Heart left ventricle (tissue), 16 donors: ENCODE results near the gene SCARB1. TPM values are rescaled to one million over a fixed set of nuclear protein-coding genes. Genes with fewer than 3 reads are reported as not detected.
A peak's percentile ranks its signal among the peaks of the same experiment; 100 is the strongest.

Experiments
- ATAC-seq, 4 donors: fragments of 200-7000 bp; cut with Tn5 transposase; one replicate each; pipeline ENCODE4 v1.9.1; 2020 to 2022; ENCODE audit warnings: moderate library complexity in 4 of 4, mild to moderate bottlenecking in 3 of 4, moderate number of reproducible peaks in 1 of 4
- DNase-seq, 5 donors: peaks; one replicate each; pipeline ENCODE4 v3.0.0-alpha.2; 2020
- H3K27ac ChIP-seq, 12 donors: fragments of 200-600 bp; sonication (generic) in 4 of 12; one replicate each; pipeline versions ENCODE4 v1.5.0 to v1.8.0; 2016 to 2022; ENCODE audit warnings: mild to moderate bottlenecking in 2 of 12
- H3K27me3 ChIP-seq, 9 donors: fragments of 200-600 bp; sonication (generic) in 2 of 9; one replicate each; pipeline versions ENCODE4 v1.5.1 to v1.8.0; 2016 to 2022; ENCODE audit warnings: mild to moderate bottlenecking in 3 of 9
- H3K36me3 ChIP-seq, 9 donors: fragments of 200-600 bp; sonication (generic) in 2 of 9; one replicate each; pipeline versions ENCODE4 v1.5.0 to v1.8.0; 2018 to 2022; ENCODE audit warnings: mild to moderate bottlenecking in 2 of 9
- H3K4me1 ChIP-seq, 12 donors: fragments of 200-600 bp; sonication (generic) in 4 of 12; one replicate each; pipeline versions ENCODE4 v1.5.0 to v1.8.0; 2016 to 2022; ENCODE audit warnings: mild to moderate bottlenecking in 3 of 12
- H3K4me3 ChIP-seq, 12 donors: fragments of 200-600 bp; sonication (generic) in 4 of 12; one replicate each; pipeline versions ENCODE4 v1.5.0 to v1.8.0; 2017 to 2022; ENCODE audit warnings: mild to moderate bottlenecking in 9 of 12, moderate library complexity in 4 of 12
- H3K9me3 ChIP-seq, 12 donors: fragments of 200-600 bp; sonication (generic) in 4 of 12; one replicate each; pipeline versions ENCODE4 v1.5.0 to v1.8.0; 2016 to 2022; ENCODE audit warnings: mild to moderate bottlenecking in 1 of 12
- POLR2A ChIP-seq, 2 donors: fragments of 450-650 bp; IDR thresholded peaks; one replicate each; pipeline ENCODE4 v1.6.1; 2017; ENCODE audit warnings: antibody characterized with exemption in 2 of 2, mild to moderate bottlenecking in 2 of 2, moderate library complexity in 2 of 2
- WGBS, 4 donors: extraction: QIAGEN DNeasy Blood & Tissue Kit in 2 of 4; methylation state at CpG; one replicate each; pipeline versions ENCODE4 v1.1.5 to v1.1.7; 2013 to 2018; 5-methylcytosine and 5-hydroxymethylcytosine counted together
- intact Hi-C, 10 donors: fragments of 100-400 bp; cut with DNase I; formaldehyde crosslinking; loops; one replicate each; pipeline versions ENCODE4 v1.11.1 to v1.14.2; 2022
- polyA plus RNA-seq, 2 donors: library from polyadenylated mRNA; stranded (reverse); fragments of 200-250 nt; gene quantifications; one replicate each; pipeline ENCODE4 v1.2.3, GENCODE V29; 2013
- total RNA-seq, 9 donors: library from RNA; depleted of rRNA in 2 of 9; stranded (reverse); fragments of >200 nt in 2 of 9; fragmentation: NEBNext Ultra II Directional in 3 of 9; extraction: Animal tissue kit (Norgen Biotek cat#: 25700) in 3 of 9; gene quantifications; one replicate each; pipeline versions ENCODE4 v1.1.0 to v1.2.4, GENCODE V29; 2016 to 2023
- TF ChIP-seq, protein P1 (sequence below), 12 donors: fragments of 200-600 bp; sonication (generic) in 4 of 12; IDR thresholded peaks; one replicate each; pipeline versions ENCODE4 v1.5.0 to v1.8.0; 2018 to 2022; ENCODE audit warnings: antibody characterized with exemption in 12 of 12, mild to moderate bottlenecking in 5 of 12
- donor health status: ischemic (EF 13 %, LVEDD 7.1; RV severe dilation, severe dysfunction).
- donor health status: healthy with polysubstance abuse.
- donor health status: DM: no; HTN: yes; CAD: no.
- donor health status: DM: no; HTN: no; CAD: no.
- donor health status: ischemic (EF 25% LVEDD 6.9; RV normal size, moderate dysfunction).
- donor health status: ischemic (EF 25% LVEDD 5.7; RV mildly dilated, moderate dysfunction).
- donor health status: healthy.
- donor health status: DM: yes; HTN: yes; CAD: no.
- donor health status: ischemic (EF 35%, LVEDD 5.7; RV mildly dilated, moderate dysfunction).
- donor health status: nonischemic (EF 11% LVEDD 7.7; RV severe dilation, severe dysfunction).
- donor health status: DM: yes; HTN: yes; CAD: no.
- donor health status: PGD.
- donor health status: ischemic (EF 29% LVEDD 5.4; RV normal size, mild dysfunction).
- donor health status: nonischemic (EF 23%, LVEDD 6.1; RV moderate dilation, normal function).

The SCARB1 gene
- total and polyA plus RNA-seq, 11 donors: 6.9 to 21.7 (median 14.0) TPM

- Histone ChIP-seq H3K27me3 (no peaks in the 10 kb centered on the region), H3K4me1 (peaks cover 10 to 57% (median 34%) of the 10 kb centered on the region in 12 donors), H3K36me3 (peaks cover 0 to 40% (median 28%) of the 10 kb centered on the region in 9 donors), H3K4me3 (peak overlapping the region in 11 of 12 donors; percentile 1 to 46 (median 36)), H3K9me3 (no peaks in the 10 kb centered on the region), H3K27ac (peak overlapping the region in 6 of 12 donors; percentile 5 to 66 (median 30))
- intact Hi-C loops: loop anchor here in 1 of 10 donors (10.0 kb wide), 1 partner anchor 396 kb away; no protein-coding TSS in a partner anchor
- TF ChIP-seq, protein P1, sequence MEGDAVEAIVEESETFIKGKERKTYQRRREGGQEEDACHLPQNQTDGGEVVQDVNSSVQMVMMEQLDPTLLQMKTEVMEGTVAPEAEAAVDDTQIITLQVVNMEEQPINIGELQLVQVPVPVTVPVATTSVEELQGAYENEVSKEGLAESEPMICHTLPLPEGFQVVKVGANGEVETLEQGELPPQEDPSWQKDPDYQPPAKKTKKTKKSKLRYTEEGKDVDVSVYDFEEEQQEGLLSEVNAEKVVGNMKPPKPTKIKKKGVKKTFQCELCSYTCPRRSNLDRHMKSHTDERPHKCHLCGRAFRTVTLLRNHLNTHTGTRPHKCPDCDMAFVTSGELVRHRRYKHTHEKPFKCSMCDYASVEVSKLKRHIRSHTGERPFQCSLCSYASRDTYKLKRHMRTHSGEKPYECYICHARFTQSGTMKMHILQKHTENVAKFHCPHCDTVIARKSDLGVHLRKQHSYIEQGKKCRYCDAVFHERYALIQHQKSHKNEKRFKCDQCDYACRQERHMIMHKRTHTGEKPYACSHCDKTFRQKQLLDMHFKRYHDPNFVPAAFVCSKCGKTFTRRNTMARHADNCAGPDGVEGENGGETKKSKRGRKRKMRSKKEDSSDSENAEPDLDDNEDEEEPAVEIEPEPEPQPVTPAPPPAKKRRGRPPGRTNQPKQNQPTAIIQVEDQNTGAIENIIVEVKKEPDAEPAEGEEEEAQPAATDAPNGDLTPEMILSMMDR (IDR thresholded peaks at IDR 0.05): no peak
- TF ChIP-seq POLR2A (IDR thresholded peaks at IDR 0.05): no peak
- 44 to 55% (median 51%) methylated on average over 9 of the region's 9 CpGs for WGBS, 4 donors
- ATAC-seq (no peak), DNase-seq (no peak)
These were observed 47.2 kb upstream of the SCARB1 start for GRCh38 chr12:124910561-124911478.

DNA sequence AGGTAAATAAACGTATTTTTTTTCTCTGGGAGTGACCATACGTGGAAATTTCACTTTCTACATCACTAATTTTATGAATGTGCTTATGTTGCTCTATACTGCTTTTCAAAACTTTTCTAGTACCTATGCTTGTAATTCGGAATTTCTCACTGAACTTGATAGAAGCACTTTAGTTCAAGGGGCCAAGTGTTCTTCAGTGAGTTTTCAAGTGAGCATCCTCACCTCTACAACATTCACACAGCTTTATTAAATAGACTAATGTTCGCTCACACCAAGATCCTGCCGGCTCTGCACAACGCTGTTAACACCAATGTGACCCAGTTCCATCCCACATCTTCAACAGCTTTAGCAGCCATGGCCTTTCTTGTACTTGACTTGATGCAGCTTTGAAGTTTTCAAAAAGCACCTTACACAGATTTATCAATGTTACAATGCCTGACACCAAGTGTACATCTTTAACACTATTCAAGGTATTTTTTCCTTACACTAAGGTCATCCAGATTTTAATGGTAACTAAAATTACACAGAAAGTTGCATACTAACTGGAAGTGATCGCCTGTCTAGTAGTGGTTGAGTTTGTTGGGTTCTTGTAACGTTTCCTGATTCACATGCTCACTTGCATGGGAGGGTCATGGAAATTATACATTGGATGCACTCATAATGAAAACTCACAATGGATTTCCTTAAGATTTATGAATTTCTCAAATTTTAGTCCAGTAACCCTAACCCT is 46.3 kb upstream of the SCARB1 start:
- TF ChIP-seq POLR2A (IDR thresholded peaks at IDR 0.05): no peak
- TF ChIP-seq, protein P1 (IDR thresholded peaks at IDR 0.05): no peak
- intact Hi-C loops: loop anchor here in 8 of 10 donors (5.0 to 10.0 kb wide), 8 partner anchors 32 to 878 kb away; partner anchors contain the start of gene SCARB1 (in 1 of the 8)
- ATAC-seq (no peak), DNase-seq (no peak)
- Histone ChIP-seq H3K36me3 (peaks cover 0 to 40% (median 28%) of the 10 kb centered on the region in 9 donors), H3K27ac (peak overlapping the region in 6 of 12 donors; percentile 5 to 66 (median 40)), H3K4me1 (peaks cover 10 to 51% (median 33%) of the 10 kb centered on the region in 12 donors), H3K27me3 (no peaks in the 10 kb centered on the region), H3K4me3 (peak overlapping the region in 7 of 12 donors; percentile 27 to 46 (median 36)), H3K9me3 (no peaks in the 10 kb centered on the region)
- 62 to 66% (median 64%) methylated on average over 8 of the region's 8 CpGs for WGBS, 4 donors

GRCh38 chr12:124906606-124907261 is 43.1 kb upstream of the SCARB1 start:
- DNase-seq (peak; percentile 73 to 87 (median 85)), ATAC-seq (peak in 3 of 4 donors; percentile 45 to 66 (median 56))
- intact Hi-C loops: loop anchor here in 8 of 10 donors (2.0 to 10.0 kb wide), 9 partner anchors 32 to 874 kb away; partner anchors contain the start of gene SCARB1 (in 1 of the 8)
- H3K9me3 ChIP-seq: no peaks in the 10 kb centered on the region
- 0 to 2% (median 1%) methylated on average over 2 of the region's 2 CpGs for WGBS, 4 donors
- H3K36me3 ChIP-seq: peaks cover 0 to 20% (median 13%) of the 10 kb centered on the region in 9 donors
- no peak overlapping the region for H3K4me3 ChIP-seq
- TF ChIP-seq POLR2A (IDR thresholded peaks at IDR 0.05): no peak
- TF ChIP-seq, protein P1 (IDR thresholded peaks at IDR 0.05): peak; percentile 92 to 99 (median 97)
- no peaks in the 10 kb centered on the region for H3K27me3 ChIP-seq
- H3K4me1 ChIP-seq: peaks cover 10 to 52% (median 37%) of the 10 kb centered on the region in 12 donors
- peak overlapping the region in 1 of 12 donors; percentile 37 for H3K27ac ChIP-seq
